Activated naive CD4-positive, alpha-beta T cell treated with anti-CD3 and anti-CD28 coated beads for 36 hours (primary cell): ENCODE data around the gene LRRC52. TPM values are rescaled to one million over a fixed set of nuclear protein-coding genes. Genes with fewer than 3 reads are reported as not detected.

Experiments used
- CTCF ChIA-PET: fragments of 350-600 bp; sonication (Branson Sonifier 250); formaldehyde crosslinking; loops from one replicate; lab custom pipeline; 2021; ENCODE audit warnings: antibody characterized with exemption; lab: Charles Lee
- DNase-seq: peaks from one replicate; pipeline ENCODE4 v3.0.0-alpha.2; 2020
- H3K27ac Mint-ChIP-seq: one replicate; pipeline ENCODE4 v1.8.0; 2021; ENCODE audit warnings: mild to moderate bottlenecking, mixed read lengths
- H3K27me3 Mint-ChIP-seq: one replicate; pipeline ENCODE4 v1.8.0; 2021; ENCODE audit warnings: low read depth, mixed read lengths
- H3K36me3 Mint-ChIP-seq: one replicate; pipeline ENCODE4 v1.8.0; 2021; ENCODE audit warnings: low read depth, mixed read lengths
- H3K4me1 Mint-ChIP-seq: one replicate; pipeline ENCODE4 v1.8.0; 2021; ENCODE audit warnings: low read depth, mixed read lengths
- H3K4me3 Mint-ChIP-seq: one replicate; pipeline ENCODE4 v1.8.0; 2021; ENCODE audit warnings: mild to moderate bottlenecking, moderate library complexity, mixed read lengths
- H3K9me3 Mint-ChIP-seq: one replicate; pipeline ENCODE4 v1.8.0; 2021; ENCODE audit warnings: mixed read lengths
- intact Hi-C: fragments of 100-400 bp; cut with micrococcal nuclease; formaldehyde crosslinking; loops from one replicate; pipeline ENCODE4 v1.15.1; 2023
- total RNA-seq, 2 experiments: library from RNA; stranded (reverse); gene quantifications; one replicate each; pipeline ENCODE4 v1.2.3, GENCODE V29; 2021

The LRRC52 gene
- total RNA-seq, 2 experiments from 2014 or later, result not detected

- intact Hi-C loops, result loop anchor here (1.0 kb wide), 1 partner anchor 20 kb away; no protein-coding TSS in a partner anchor
- H3K4me1 Mint-ChIP-seq, result peaks cover 4% of the 10 kb centered on the region
- no peak for DNase-seq
- H3K9me3 Mint-ChIP-seq, result no peaks in the 10 kb centered on the region
- peaks cover 32% of the 10 kb centered on the region for H3K27me3 Mint-ChIP-seq
- no peaks in the 10 kb centered on the region for H3K36me3 Mint-ChIP-seq
- CTCF ChIA-PET, result no interaction called here
- no peak overlapping the region for H3K27ac Mint-ChIP-seq
- H3K4me3 Mint-ChIP-seq, result no peak overlapping the region
Measured at GRCh38 chr1:165542647-165543046, 1.2 kb upstream of the LRRC52 start.

- intact Hi-C loops, result no loop called here
- CTCF ChIA-PET, result no interaction called here
- Mint-ChIP-seq H3K36me3 (no peaks in the 10 kb centered on the region), H3K27ac (no peak overlapping the region), H3K4me1 (peaks cover 4% of the 10 kb centered on the region), H3K4me3 (no peak overlapping the region), H3K27me3 (peaks cover 32% of the 10 kb centered on the region), H3K9me3 (no peaks in the 10 kb centered on the region)
- DNase-seq, result no peak
Measured at GRCh38 chr1:165544996-165545395, 1.2 kb downstream of the LRRC52 start.

GRCh38 chr1:165545974-165546373, 2.2 kb downstream of the LRRC52 start:
- intact Hi-C loops, result no loop called here
- Mint-ChIP-seq H3K4me3 (no peak overlapping the region), H3K27ac (no peak overlapping the region), H3K4me1 (peaks cover 4% of the 10 kb centered on the region), H3K9me3 (no peaks in the 10 kb centered on the region), H3K27me3 (peaks cover 32% of the 10 kb centered on the region), H3K36me3 (no peaks in the 10 kb centered on the region)
- CTCF ChIA-PET, result no interaction called here
- DNase-seq, result no peak

- Mint-ChIP-seq H3K4me1 (no peaks in the 10 kb centered on the region), H3K36me3 (no peaks in the 10 kb centered on the region), H3K9me3 (no peaks in the 10 kb centered on the region), H3K27me3 (peaks cover 17% of the 10 kb centered on the region), H3K4me3 (no peak overlapping the region), H3K27ac (no peak overlapping the region)
- no peak for DNase-seq
- CTCF ChIA-PET, result no interaction called here
- intact Hi-C loops, result no loop called here
Measured at GRCh38 chr1:165549973-165550372, 6.2 kb downstream of the LRRC52 start.

- CTCF ChIA-PET, result no interaction called here
- H3K36me3 Mint-ChIP-seq, result no peaks in the 10 kb centered on the region
- H3K4me3 Mint-ChIP-seq, result no peak overlapping the region
- no peak overlapping the region for H3K27ac Mint-ChIP-seq
- no peaks in the 10 kb centered on the region for H3K4me1 Mint-ChIP-seq
- H3K27me3 Mint-ChIP-seq, result peaks cover 8% of the 10 kb centered on the region
- no peaks in the 10 kb centered on the region for H3K9me3 Mint-ChIP-seq
- no peak for DNase-seq
- intact Hi-C loops, result no loop called here
Measured at GRCh38 chr1:165551469-165551868, 7.7 kb downstream of the LRRC52 start.

GRCh38 chr1:165560883-165561656, 17.3 kb downstream of the LRRC52 start:
- no peak overlapping the region for H3K27ac Mint-ChIP-seq
- peaks cover 12% of the 10 kb centered on the region for H3K27me3 Mint-ChIP-seq
- H3K36me3 Mint-ChIP-seq, result no peaks in the 10 kb centered on the region
- no peak for DNase-seq
- no peaks in the 10 kb centered on the region for H3K9me3 Mint-ChIP-seq
- no peaks in the 10 kb centered on the region for H3K4me1 Mint-ChIP-seq
- no peak overlapping the region for H3K4me3 Mint-ChIP-seq
- CTCF ChIA-PET, result interaction anchor here (0.9 to 1.7 kb wide), 2 partner anchors 31 to 193 kb away, joined by 3 to 4 read pairs; no protein-coding TSS in a partner anchor
- intact Hi-C loops, result no loop called here

- no peak overlapping the region for H3K4me3 Mint-ChIP-seq
- peaks cover 12% of the 10 kb centered on the region for H3K27me3 Mint-ChIP-seq
- CTCF ChIA-PET, result interaction anchor here (1.7 kb wide), 1 partner anchor 30 kb away, joined by 4 read pairs; no protein-coding TSS in a partner anchor
- H3K36me3 Mint-ChIP-seq, result no peaks in the 10 kb centered on the region
- intact Hi-C loops, result no loop called here
- no peaks in the 10 kb centered on the region for H3K9me3 Mint-ChIP-seq
- H3K4me1 Mint-ChIP-seq, result no peaks in the 10 kb centered on the region
- no peak for DNase-seq
- H3K27ac Mint-ChIP-seq, result no peak overlapping the region
Measured at GRCh38 chr1:165562571-165562970, 18.8 kb downstream of the LRRC52 start.

GRCh38 chr1:165563551-165563950, 19.8 kb downstream of the LRRC52 start:
- Mint-ChIP-seq H3K4me3 (no peak overlapping the region), H3K9me3 (no peaks in the 10 kb centered on the region), H3K27ac (no peak overlapping the region), H3K4me1 (no peaks in the 10 kb centered on the region), H3K36me3 (no peaks in the 10 kb centered on the region), H3K27me3 (peaks cover 12% of the 10 kb centered on the region)
- CTCF ChIA-PET, result no interaction called here
- no peak for DNase-seq
- intact Hi-C loops, result no loop called here

- intact Hi-C loops, result no loop called here
- H3K4me1 Mint-ChIP-seq, result no peaks in the 10 kb centered on the region
- H3K27ac Mint-ChIP-seq, result no peak overlapping the region
- no peaks in the 10 kb centered on the region for H3K9me3 Mint-ChIP-seq
- no peak overlapping the region for H3K4me3 Mint-ChIP-seq
- no peaks in the 10 kb centered on the region for H3K36me3 Mint-ChIP-seq
- CTCF ChIA-PET, result no interaction called here
- DNase-seq, result no peak
- H3K27me3 Mint-ChIP-seq, result peaks cover 13% of the 10 kb centered on the region
Measured at GRCh38 chr1:165564561-165564960, 20.8 kb downstream of the LRRC52 start.

GRCh38 chr1:165565751-165566490, 22.1 kb downstream of the LRRC52 start:
- no peak for DNase-seq

GRCh38 chr1:165570078-165570477, 26.3 kb downstream of the LRRC52 start:
- no peak for DNase-seq
- no peaks in the 10 kb centered on the region for H3K4me1 Mint-ChIP-seq
- H3K27ac Mint-ChIP-seq, result no peak overlapping the region
- intact Hi-C loops, result no loop called here
- no peak overlapping the region for H3K4me3 Mint-ChIP-seq
- H3K27me3 Mint-ChIP-seq, result peaks cover 17% of the 10 kb centered on the region
- no peaks in the 10 kb centered on the region for H3K9me3 Mint-ChIP-seq
- no peaks in the 10 kb centered on the region for H3K36me3 Mint-ChIP-seq
- CTCF ChIA-PET, result interaction anchor here (1.2 kb wide), 1 partner anchor 14 kb away, joined by 3 read pairs; no protein-coding TSS in a partner anchor

More at GRCh38 chr1:165565751-165566490, 22.1 kb downstream of the LRRC52 start:
- intact Hi-C loops, result no loop called here
- Mint-ChIP-seq H3K36me3 (no peaks in the 10 kb centered on the region), H3K4me3 (no peak overlapping the region), H3K27ac (no peak overlapping the region), H3K27me3 (peaks cover 15% of the 10 kb centered on the region), H3K9me3 (no peaks in the 10 kb centered on the region), H3K4me1 (no peaks in the 10 kb centered on the region)
- CTCF ChIA-PET, result interaction anchor here (0.9 kb wide), 1 partner anchor 90 kb away, joined by 3 read pairs; no protein-coding TSS in a partner anchor

- intact Hi-C loops, result no loop called here
- Mint-ChIP-seq H3K4me1 (no peaks in the 10 kb centered on the region), H3K27ac (no peak overlapping the region), H3K27me3 (peaks cover 12% of the 10 kb centered on the region), H3K9me3 (no peaks in the 10 kb centered on the region), H3K4me3 (no peak overlapping the region), H3K36me3 (no peaks in the 10 kb centered on the region)
- CTCF ChIA-PET, result no interaction called here
- no peak for DNase-seq
Measured at GRCh38 chr1:165573787-165574186, 30.0 kb downstream of the LRRC52 start.
